ENCODE measurements around the gene AP1S2. TPM values are rescaled to one million over a fixed set of nuclear protein-coding genes. Genes with fewer than 3 reads are reported as not detected.

The AP1S2 gene
- total RNA-seq, 2 experiments from 2014 or later, result 40.2 to 49.5 TPM

GRCh38 chrX:15895334-15895733 is 40.7 kb upstream of the AP1S2 start:
- H3K4me1 ChIP-seq (ENCODE audit: insufficient read depth, low read length, poor library complexity, severe bottlenecking), result no peaks in the 10 kb centered on the region
- no peak for DNase-seq (ENCODE audit: low spot score)
- H3K9me3 ChIP-seq (ENCODE audit: low read length), result no peaks in the 10 kb centered on the region
- POLR2A ChIA-PET, result interaction anchor here (0.7 to 0.8 kb wide), 2 partner anchors 14 to 39 kb away, joined by 3 read pairs; no protein-coding TSS in a partner anchor
- H3K9me2 ChIP-seq (ENCODE audit: insufficient read depth, low read length), result no peaks in the 10 kb centered on the region
- TF ChIP-seq EZH2phosphoT487 (IDR thresholded peaks at IDR 0.05; ENCODE audit: borderline replicate concordance, low read depth, low read length) (no peak), CTCF (conservative IDR thresholded peaks at IDR 0.05; ENCODE audit: low read length) (no peak)
- H3K4me3 ChIP-seq (ENCODE audit: low read depth, low read length, poor library complexity, severe bottlenecking), result no peak overlapping the region
- no peaks in the 10 kb centered on the region for H3K79me2 ChIP-seq (ENCODE audit: insufficient read depth, low read depth, low read length)
- intact Hi-C loops (cut with micrococcal nuclease; ENCODE audit: unreplicated experiment), result no loop called here
- H3K36me3 ChIP-seq (ENCODE audit: insufficient read depth, low read length), result no peaks in the 10 kb centered on the region
- H3K27ac ChIP-seq (ENCODE audit: low read depth, low read length, poor library complexity, severe bottlenecking), result no peak overlapping the region
- H3K4me2 ChIP-seq (ENCODE audit: low read length), result no peak overlapping the region
- no peaks in the 10 kb centered on the region for H4K20me1 ChIP-seq (ENCODE audit: insufficient read depth, low read length)
- CTCF ChIA-PET (ENCODE audit: unreplicated experiment), result no interaction called here
- no TSS peak for BruUV-seq (replicated peaks)
- H2AFZ ChIP-seq (ENCODE audit: low read length), result no peak overlapping the region

- CTCF ChIA-PET (ENCODE audit: unreplicated experiment), result no interaction called here
- Histone ChIP-seq H3K9me2 (ENCODE audit: insufficient read depth, low read length) (no peaks in the 10 kb centered on the region), H3K36me3 (ENCODE audit: insufficient read depth, low read length) (no peaks in the 10 kb centered on the region), H3K9me3 (ENCODE audit: low read length) (no peaks in the 10 kb centered on the region), H3K27ac (ENCODE audit: low read depth, low read length, poor library complexity, severe bottlenecking) (no peak overlapping the region), H3K79me2 (ENCODE audit: insufficient read depth, low read depth, low read length) (no peaks in the 10 kb centered on the region), H2AFZ (ENCODE audit: low read length) (no peak overlapping the region), H3K4me3 (ENCODE audit: low read depth, low read length, poor library complexity, severe bottlenecking) (no peak overlapping the region), H3K4me2 (ENCODE audit: low read length) (no peak overlapping the region), H4K20me1 (ENCODE audit: insufficient read depth, low read length) (no peaks in the 10 kb centered on the region), H3K4me1 (ENCODE audit: insufficient read depth, low read length, poor library complexity, severe bottlenecking) (no peaks in the 10 kb centered on the region)
- intact Hi-C loops (cut with micrococcal nuclease; ENCODE audit: unreplicated experiment), result no loop called here
- no peak for DNase-seq (ENCODE audit: low spot score)
- BruUV-seq (replicated peaks), result no TSS peak
- no peak for TF ChIP-seq CTCF (conservative IDR thresholded peaks at IDR 0.05; ENCODE audit: low read length)
- no peak for TF ChIP-seq EZH2phosphoT487 (IDR thresholded peaks at IDR 0.05; ENCODE audit: borderline replicate concordance, low read depth, low read length)
- POLR2A ChIA-PET, result interaction anchor here (0.8 to 1.7 kb wide), 2 partner anchors 8 to 38 kb away, joined by 3 read pairs; no protein-coding TSS in a partner anchor
These were observed 40.1 kb upstream of the AP1S2 start for GRCh38 chrX:15894724-15895123.

- TF ChIP-seq EZH2phosphoT487 (IDR thresholded peaks at IDR 0.05; ENCODE audit: borderline replicate concordance, low read depth, low read length), result no peak
- no peak for TF ChIP-seq CTCF (conservative IDR thresholded peaks at IDR 0.05; ENCODE audit: low read length)
- Histone ChIP-seq H3K9me3 (ENCODE audit: low read length) (no peaks in the 10 kb centered on the region), H4K20me1 (ENCODE audit: insufficient read depth, low read length) (no peaks in the 10 kb centered on the region), H3K4me1 (ENCODE audit: insufficient read depth, low read length, poor library complexity, severe bottlenecking) (no peaks in the 10 kb centered on the region), H3K4me2 (ENCODE audit: low read length) (no peak overlapping the region), H3K9me2 (ENCODE audit: insufficient read depth, low read length) (no peaks in the 10 kb centered on the region), H3K36me3 (ENCODE audit: insufficient read depth, low read length) (no peaks in the 10 kb centered on the region), H3K79me2 (ENCODE audit: insufficient read depth, low read depth, low read length) (no peaks in the 10 kb centered on the region), H3K27ac (ENCODE audit: low read depth, low read length, poor library complexity, severe bottlenecking) (no peak overlapping the region), H3K4me3 (ENCODE audit: low read depth, low read length, poor library complexity, severe bottlenecking) (no peak overlapping the region), H2AFZ (ENCODE audit: low read length) (no peak overlapping the region)
- no TSS peak for BruUV-seq (replicated peaks)
- intact Hi-C loops (cut with micrococcal nuclease; ENCODE audit: unreplicated experiment), result no loop called here
- no peak for DNase-seq (ENCODE audit: low spot score)
- ChIA-PET POLR2A (no interaction called here), CTCF (ENCODE audit: unreplicated experiment) (no interaction called here)
These were observed 35.9 kb upstream of the AP1S2 start for GRCh38 chrX:15890463-15890862.
